Activated CD8-positive, alpha-beta T cell treated with anti-CD3 and anti-CD28 coated beads for 36 hours (primary cell): ENCODE measurements around the gene ZBTB16. TPM values are rescaled to one million over a fixed set of nuclear protein-coding genes. Genes with fewer than 3 reads are reported as not detected.

Source experiments
- ATAC-seq: fragments of 200-7000 bp; cut with Tn5 transposase; one replicate; pipeline ENCODE4 v1.10.0; 2021; ENCODE audit warnings: mild to moderate bottlenecking, moderate library complexity
- CTCF ChIA-PET: fragments of 350-600 bp; sonication (Branson Sonifier 250); formaldehyde crosslinking; loops from one replicate; lab custom pipeline; 2021; ENCODE audit warnings: antibody characterized with exemption; lab: Charles Lee
- POLR2A ChIA-PET: fragments of 350-600 bp; sonication (Branson Sonifier 250); formaldehyde crosslinking; loops from one replicate; lab custom pipeline; 2021; ENCODE audit warnings: antibody characterized with exemption; lab: Charles Lee
- DNase-seq: peaks from one replicate; pipeline ENCODE4 v3.0.0-alpha.2; 2020
- H3K27ac Mint-ChIP-seq: one replicate; pipeline ENCODE4 v1.8.0; 2021; ENCODE audit warnings: mild to moderate bottlenecking, mixed read lengths
- H3K27me3 Mint-ChIP-seq: one replicate; pipeline ENCODE4 v1.8.0; 2021; ENCODE audit warnings: mixed read lengths
- H3K36me3 Mint-ChIP-seq: one replicate; pipeline ENCODE4 v1.8.0; 2021; ENCODE audit warnings: low read depth, mixed read lengths
- H3K4me1 Mint-ChIP-seq: one replicate; pipeline ENCODE4 v1.8.0; 2021; ENCODE audit warnings: low read depth, mixed read lengths
- H3K4me3 Mint-ChIP-seq: one replicate; pipeline ENCODE4 v1.8.0; 2021; ENCODE audit warnings: mild to moderate bottlenecking, moderate library complexity, mixed read lengths
- H3K9me3 Mint-ChIP-seq: one replicate; pipeline ENCODE4 v1.8.0; 2021; ENCODE audit warnings: mixed read lengths
- intact Hi-C: fragments of 100-400 bp; cut with micrococcal nuclease; formaldehyde crosslinking; loops from one replicate; pipeline ENCODE4 v1.10.0; 2022
- total RNA-seq, 2 experiments: library from RNA; stranded (reverse); gene quantifications; one replicate each; pipeline ENCODE4 v1.2.3, GENCODE V29; 2021
- TF ChIP-seq, protein P1 (sequence below): fragments of 200-600 bp; IDR thresholded peaks from one replicate; pipeline ENCODE4 v1.8.0; 2022; ENCODE audit warnings: antibody characterized with exemption, mild to moderate bottlenecking

ZBTB16 gene
- total RNA-seq, 2 experiments from 2014 or later: 9.5 to 10.1 TPM

GRCh38 chr11:114230031-114230704, 170.7 kb downstream of the ZBTB16 start:
- no peak overlapping the region for H3K27ac Mint-ChIP-seq
- POLR2A ChIA-PET: no interaction called here
- no peaks in the 10 kb centered on the region for H3K36me3 Mint-ChIP-seq
- H3K4me1 Mint-ChIP-seq: peaks cover 13% of the 10 kb centered on the region
- intact Hi-C loops: no loop called here
- TF ChIP-seq, protein P1, sequence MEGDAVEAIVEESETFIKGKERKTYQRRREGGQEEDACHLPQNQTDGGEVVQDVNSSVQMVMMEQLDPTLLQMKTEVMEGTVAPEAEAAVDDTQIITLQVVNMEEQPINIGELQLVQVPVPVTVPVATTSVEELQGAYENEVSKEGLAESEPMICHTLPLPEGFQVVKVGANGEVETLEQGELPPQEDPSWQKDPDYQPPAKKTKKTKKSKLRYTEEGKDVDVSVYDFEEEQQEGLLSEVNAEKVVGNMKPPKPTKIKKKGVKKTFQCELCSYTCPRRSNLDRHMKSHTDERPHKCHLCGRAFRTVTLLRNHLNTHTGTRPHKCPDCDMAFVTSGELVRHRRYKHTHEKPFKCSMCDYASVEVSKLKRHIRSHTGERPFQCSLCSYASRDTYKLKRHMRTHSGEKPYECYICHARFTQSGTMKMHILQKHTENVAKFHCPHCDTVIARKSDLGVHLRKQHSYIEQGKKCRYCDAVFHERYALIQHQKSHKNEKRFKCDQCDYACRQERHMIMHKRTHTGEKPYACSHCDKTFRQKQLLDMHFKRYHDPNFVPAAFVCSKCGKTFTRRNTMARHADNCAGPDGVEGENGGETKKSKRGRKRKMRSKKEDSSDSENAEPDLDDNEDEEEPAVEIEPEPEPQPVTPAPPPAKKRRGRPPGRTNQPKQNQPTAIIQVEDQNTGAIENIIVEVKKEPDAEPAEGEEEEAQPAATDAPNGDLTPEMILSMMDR: no peak
- no peaks in the 10 kb centered on the region for H3K9me3 Mint-ChIP-seq
- CTCF ChIA-PET: no interaction called here
- no peak for ATAC-seq
- no peaks in the 10 kb centered on the region for H3K27me3 Mint-ChIP-seq
- DNase-seq: no peak
- no peak overlapping the region for H3K4me3 Mint-ChIP-seq

- no peak for DNase-seq
- CTCF ChIA-PET: interaction anchor here (1.4 kb wide), 1 partner anchor 29 kb away, joined by 3 read pairs; no protein-coding TSS in a partner anchor
- POLR2A ChIA-PET: no interaction called here
- intact Hi-C loops: no loop called here
- Mint-ChIP-seq H3K4me1 (peaks cover 1% of the 10 kb centered on the region), H3K27ac (no peak overlapping the region), H3K9me3 (no peaks in the 10 kb centered on the region), H3K27me3 (no peaks in the 10 kb centered on the region), H3K36me3 (no peaks in the 10 kb centered on the region), H3K4me3 (no peak overlapping the region)
- ATAC-seq: no peak
- TF ChIP-seq, protein P1: no peak
Measured at GRCh38 chr11:114232400-114233059, 173.0 kb downstream of the ZBTB16 start.

DNA sequence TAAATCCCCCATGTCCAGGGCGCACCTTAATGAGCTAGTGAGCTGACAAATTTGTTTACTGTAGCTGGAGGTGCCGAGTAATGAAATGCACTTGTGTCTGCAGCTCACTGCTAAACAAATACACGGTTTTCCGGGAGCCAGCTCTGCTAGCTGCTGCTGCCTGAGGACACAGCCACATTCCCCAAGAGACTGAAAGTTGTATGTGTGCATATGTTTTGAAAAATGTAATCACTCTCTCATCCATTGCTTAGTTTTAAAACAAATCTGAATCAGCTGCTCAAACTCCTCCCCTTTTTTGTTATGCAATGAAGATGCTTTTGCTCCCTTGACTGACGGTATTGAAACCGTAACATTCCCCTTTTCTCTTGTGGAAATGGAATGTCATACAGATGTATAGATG, 174.2 kb downstream of the ZBTB16 start:
- Mint-ChIP-seq H3K4me3 (no peak overlapping the region), H3K36me3 (no peaks in the 10 kb centered on the region), H3K27ac (no peak overlapping the region), H3K4me1 (peaks cover 1% of the 10 kb centered on the region), H3K27me3 (no peaks in the 10 kb centered on the region), H3K9me3 (no peaks in the 10 kb centered on the region)
- ChIA-PET CTCF (interaction anchor here (1.4 kb wide), 1 partner anchor 27 kb away, joined by 7 read pairs; no protein-coding TSS in a partner anchor), POLR2A (no interaction called here)
- ATAC-seq: no peak
- TF ChIP-seq, protein P1: no peak
- intact Hi-C loops: no loop called here
- no peak for DNase-seq

GRCh38 chr11:114236829-114237228, 177.3 kb downstream of the ZBTB16 start:
- Mint-ChIP-seq H3K27ac (no peak overlapping the region), H3K9me3 (no peaks in the 10 kb centered on the region), H3K36me3 (no peaks in the 10 kb centered on the region), H3K4me3 (no peak overlapping the region), H3K27me3 (no peaks in the 10 kb centered on the region), H3K4me1 (peaks cover 1% of the 10 kb centered on the region)
- ATAC-seq (no peak), DNase-seq (no peak)
- ChIA-PET CTCF (interaction anchor here (1.5 kb wide), 1 partner anchor 24 kb away, joined by 7 read pairs; no protein-coding TSS in a partner anchor), POLR2A (no interaction called here)
- TF ChIP-seq, protein P1: no peak
- intact Hi-C loops: no loop called here
